Measurements from ENCODE around the gene ADAM22.

ADAM22 gene

GRCh38 chr7:88089561-88089960 lies 155.5 kb downstream of the ADAM22 start:
- DNase-seq (ENCODE audit: insufficient read length, low spot score) (no peak), FAIRE-seq (no peak)
- no peak for TF ChIP-seq POU2F2 (IDR thresholded peaks at IDR 0.05; ENCODE audit: low read depth, low read length)
- TF ChIP-seq POLR2AphosphoS5 (IDR thresholded peaks at IDR 0.05; ENCODE audit: low read depth, low read length) = no peak
- TF ChIP-seq SPI1 (IDR thresholded peaks at IDR 0.05; ENCODE audit: low read depth, low read length) = no peak
- TF ChIP-seq PAX5 (IDR thresholded peaks at IDR 0.05; ENCODE audit: insufficient read depth, low read length, severe bottlenecking) = no peak
- TF ChIP-seq TAF1 (IDR thresholded peaks at IDR 0.05; ENCODE audit: low read depth, low read length) = no peak
- no peak for TF ChIP-seq POLR2A (IDR thresholded peaks at IDR 0.05; ENCODE audit: low read depth, low read length)

GRCh38 chr7:88090240-88090639 lies 156.2 kb downstream of the ADAM22 start:
- DNase-seq (ENCODE audit: insufficient read length, low spot score) (no peak), FAIRE-seq (no peak)

GRCh38 chr7:88090671-88091070 lies 156.6 kb downstream of the ADAM22 start:
- no peak for FAIRE-seq
- TF ChIP-seq POU2F2 (IDR thresholded peaks at IDR 0.05; ENCODE audit: low read depth, low read length) (no peak), POLR2A (IDR thresholded peaks at IDR 0.05; ENCODE audit: low read depth, low read length) (no peak), POLR2AphosphoS5 (IDR thresholded peaks at IDR 0.05; ENCODE audit: low read depth, low read length) (no peak), TAF1 (IDR thresholded peaks at IDR 0.05; ENCODE audit: low read depth, low read length) (no peak), SPI1 (IDR thresholded peaks at IDR 0.05; ENCODE audit: low read depth, low read length) (no peak)
- no peak for DNase-seq (ENCODE audit: insufficient read length, low spot score)

More at GRCh38 chr7:88090240-88090639, 156.2 kb downstream of the ADAM22 start:
- no peak for TF ChIP-seq POLR2AphosphoS5 (IDR thresholded peaks at IDR 0.05; ENCODE audit: low read depth, low read length)
- TF ChIP-seq POLR2A (IDR thresholded peaks at IDR 0.05; ENCODE audit: low read depth, low read length) = no peak
- TF ChIP-seq TAF1 (IDR thresholded peaks at IDR 0.05; ENCODE audit: low read depth, low read length) = no peak
- no peak for TF ChIP-seq PAX5 (IDR thresholded peaks at IDR 0.05; ENCODE audit: insufficient read depth, low read length, severe bottlenecking)
- no peak for TF ChIP-seq SPI1 (IDR thresholded peaks at IDR 0.05; ENCODE audit: low read depth, low read length)
- TF ChIP-seq POU2F2 (IDR thresholded peaks at IDR 0.05; ENCODE audit: low read depth, low read length) = no peak

GRCh38 chr7:88091988-88092675 lies 158.1 kb downstream of the ADAM22 start:
- DNase-seq (ENCODE audit: insufficient read length, low spot score) (no peak), FAIRE-seq (no peak)
- TF ChIP-seq POLR2A (IDR thresholded peaks at IDR 0.05; ENCODE audit: low read depth, low read length) (no peak), POLR2AphosphoS5 (IDR thresholded peaks at IDR 0.05; ENCODE audit: low read depth, low read length) (no peak), PAX5 (IDR thresholded peaks at IDR 0.05; ENCODE audit: insufficient read depth, low read length, severe bottlenecking) (no peak), SPI1 (IDR thresholded peaks at IDR 0.05; ENCODE audit: low read depth, low read length) (no peak), TAF1 (IDR thresholded peaks at IDR 0.05; ENCODE audit: low read depth, low read length) (no peak), POU2F2 (IDR thresholded peaks at IDR 0.05; ENCODE audit: low read depth, low read length) (no peak)

- FAIRE-seq (no peak), DNase-seq (ENCODE audit: insufficient read length, low spot score) (no peak)
- TF ChIP-seq SPI1 (IDR thresholded peaks at IDR 0.05; ENCODE audit: low read depth, low read length) (no peak), POU2F2 (IDR thresholded peaks at IDR 0.05; ENCODE audit: low read depth, low read length) (no peak), POLR2A (IDR thresholded peaks at IDR 0.05; ENCODE audit: low read depth, low read length) (no peak), POLR2AphosphoS5 (IDR thresholded peaks at IDR 0.05; ENCODE audit: low read depth, low read length) (no peak)
Observed at GRCh38 chr7:88092676-88092999, 158.6 kb downstream of the ADAM22 start.

GRCh38 chr7:88101769-88102168 lies 167.7 kb downstream of the ADAM22 start:
- FAIRE-seq (peak; percentile 75), DNase-seq (ENCODE audit: insufficient read length, low spot score) (no peak)
- TF ChIP-seq PAX5 (IDR thresholded peaks at IDR 0.05; ENCODE audit: insufficient read depth, low read length, severe bottlenecking) (no peak), POLR2AphosphoS5 (IDR thresholded peaks at IDR 0.05; ENCODE audit: low read depth, low read length) (no peak), SPI1 (IDR thresholded peaks at IDR 0.05; ENCODE audit: low read depth, low read length) (no peak), POU2F2 (IDR thresholded peaks at IDR 0.05; ENCODE audit: low read depth, low read length) (no peak), TAF1 (IDR thresholded peaks at IDR 0.05; ENCODE audit: low read depth, low read length) (no peak), POLR2A (IDR thresholded peaks at IDR 0.05; ENCODE audit: low read depth, low read length) (no peak)

- TF ChIP-seq TAF1 (IDR thresholded peaks at IDR 0.05; ENCODE audit: low read depth, low read length) (no peak), PAX5 (IDR thresholded peaks at IDR 0.05; ENCODE audit: insufficient read depth, low read length, severe bottlenecking) (no peak), POLR2AphosphoS5 (IDR thresholded peaks at IDR 0.05; ENCODE audit: low read depth, low read length) (no peak), POLR2A (IDR thresholded peaks at IDR 0.05; ENCODE audit: low read depth, low read length) (no peak), SPI1 (IDR thresholded peaks at IDR 0.05; ENCODE audit: low read depth, low read length) (no peak), POU2F2 (IDR thresholded peaks at IDR 0.05; ENCODE audit: low read depth, low read length) (no peak)
- FAIRE-seq = no peak
Observed at GRCh38 chr7:88102675-88103074, 168.6 kb downstream of the ADAM22 start.

GRCh38 chr7:88104732-88105131 lies 170.7 kb downstream of the ADAM22 start:
- no peak for FAIRE-seq
- TF ChIP-seq PAX5 (IDR thresholded peaks at IDR 0.05; ENCODE audit: insufficient read depth, low read length, severe bottlenecking) = no peak
- no peak for TF ChIP-seq POLR2A (IDR thresholded peaks at IDR 0.05; ENCODE audit: low read depth, low read length)
- TF ChIP-seq POU2F2 (IDR thresholded peaks at IDR 0.05; ENCODE audit: low read depth, low read length) = no peak
- no peak for TF ChIP-seq SPI1 (IDR thresholded peaks at IDR 0.05; ENCODE audit: low read depth, low read length)
- no peak for TF ChIP-seq TAF1 (IDR thresholded peaks at IDR 0.05; ENCODE audit: low read depth, low read length)
- no peak for TF ChIP-seq POLR2AphosphoS5 (IDR thresholded peaks at IDR 0.05; ENCODE audit: low read depth, low read length)
- DNase-seq (ENCODE audit: insufficient read length, low spot score) = no peak

More at GRCh38 chr7:88102675-88103074, 168.6 kb downstream of the ADAM22 start:
- no peak for DNase-seq (ENCODE audit: insufficient read length, low spot score)

- DNase-seq (ENCODE audit: insufficient read length, low spot score) = no peak
- TF ChIP-seq POLR2A (IDR thresholded peaks at IDR 0.05; ENCODE audit: low read depth, low read length) = no peak
- TF ChIP-seq TAF1 (IDR thresholded peaks at IDR 0.05; ENCODE audit: low read depth, low read length) = no peak
- no peak for TF ChIP-seq PAX5 (IDR thresholded peaks at IDR 0.05; ENCODE audit: insufficient read depth, low read length, severe bottlenecking)
- TF ChIP-seq POU2F2 (IDR thresholded peaks at IDR 0.05; ENCODE audit: low read depth, low read length) = no peak
- no peak for TF ChIP-seq POLR2AphosphoS5 (IDR thresholded peaks at IDR 0.05; ENCODE audit: low read depth, low read length)
- no peak for TF ChIP-seq SPI1 (IDR thresholded peaks at IDR 0.05; ENCODE audit: low read depth, low read length)
- FAIRE-seq = no peak
Observed at GRCh38 chr7:88105231-88105630, 171.2 kb downstream of the ADAM22 start.

- TF ChIP-seq POU2F2 (IDR thresholded peaks at IDR 0.05; ENCODE audit: low read depth, low read length) = no peak
- no peak for TF ChIP-seq PAX5 (IDR thresholded peaks at IDR 0.05; ENCODE audit: insufficient read depth, low read length, severe bottlenecking)
- no peak for TF ChIP-seq SPI1 (IDR thresholded peaks at IDR 0.05; ENCODE audit: low read depth, low read length)
- no peak for TF ChIP-seq TAF1 (IDR thresholded peaks at IDR 0.05; ENCODE audit: low read depth, low read length)
- TF ChIP-seq POLR2A (IDR thresholded peaks at IDR 0.05; ENCODE audit: low read depth, low read length) = no peak
- TF ChIP-seq POLR2AphosphoS5 (IDR thresholded peaks at IDR 0.05; ENCODE audit: low read depth, low read length) = no peak
- peak; percentile 5 for FAIRE-seq
- DNase-seq (ENCODE audit: insufficient read length, low spot score) = no peak
Observed at GRCh38 chr7:88106434-88106833, 172.4 kb downstream of the ADAM22 start.

Data from GM12891 (cell line).